Measurements from ENCODE around the gene CCDC85C. TPM values are rescaled to one million over a fixed set of nuclear protein-coding genes. Genes with fewer than 3 reads are reported as not detected.

The CCDC85C gene
- total and polyA plus RNA-seq, 10 donors: 1.6 to 12.4 (median 8.1) TPM

DNA sequence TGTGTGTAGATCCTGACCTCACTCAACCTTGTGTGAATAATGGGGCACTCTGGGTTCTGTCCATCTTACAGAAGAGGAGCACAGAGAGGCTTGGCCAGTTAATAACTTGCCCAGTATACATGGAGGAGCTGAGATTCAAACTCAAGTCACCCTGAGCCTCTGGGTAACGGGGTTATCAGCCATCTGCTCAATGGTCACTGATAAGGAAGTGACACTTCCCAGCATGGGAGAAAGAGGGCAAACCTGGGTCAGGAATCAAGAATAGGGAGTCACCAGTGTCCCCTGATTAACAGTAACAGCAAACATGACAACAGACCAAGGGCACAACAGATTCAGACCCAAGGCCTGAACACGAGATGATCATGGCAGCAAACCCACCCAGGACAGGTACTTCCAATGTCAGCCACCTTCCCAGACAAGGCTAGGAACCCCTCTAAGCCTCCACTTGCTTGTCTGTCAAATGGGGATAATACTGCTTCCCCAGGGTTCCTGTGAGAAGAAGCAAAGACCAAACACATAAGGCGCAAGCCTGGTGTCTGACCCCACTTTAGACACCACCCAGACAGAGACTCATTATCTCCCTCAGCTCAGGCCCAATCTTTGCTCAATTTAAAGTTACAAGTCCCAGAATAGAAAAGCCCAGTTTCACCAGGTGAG lies 3.6 kb downstream of the CCDC85C start:
- H3K36me3 ChIP-seq: no peaks in the 10 kb centered on the region
- H3K4me3 ChIP-seq: no peak overlapping the region
- no peaks in the 10 kb centered on the region for H3K9me3 ChIP-seq
- H3K27me3 ChIP-seq (replicated peaks in 1 of 7): peaks cover 0 to 33% (median 0%) of the 10 kb centered on the region in 7 donors
- peaks cover 35 to 92% (median 71%) of the 10 kb centered on the region in 6 donors for H3K4me1 ChIP-seq
- TF ChIP-seq POLR2AphosphoS5 (IDR thresholded peaks at IDR 0.05) (peak in 1 of 3 donors; percentile 64), POLR2A (IDR thresholded peaks at IDR 0.05) (no peak)
- TF ChIP-seq, protein P1, sequence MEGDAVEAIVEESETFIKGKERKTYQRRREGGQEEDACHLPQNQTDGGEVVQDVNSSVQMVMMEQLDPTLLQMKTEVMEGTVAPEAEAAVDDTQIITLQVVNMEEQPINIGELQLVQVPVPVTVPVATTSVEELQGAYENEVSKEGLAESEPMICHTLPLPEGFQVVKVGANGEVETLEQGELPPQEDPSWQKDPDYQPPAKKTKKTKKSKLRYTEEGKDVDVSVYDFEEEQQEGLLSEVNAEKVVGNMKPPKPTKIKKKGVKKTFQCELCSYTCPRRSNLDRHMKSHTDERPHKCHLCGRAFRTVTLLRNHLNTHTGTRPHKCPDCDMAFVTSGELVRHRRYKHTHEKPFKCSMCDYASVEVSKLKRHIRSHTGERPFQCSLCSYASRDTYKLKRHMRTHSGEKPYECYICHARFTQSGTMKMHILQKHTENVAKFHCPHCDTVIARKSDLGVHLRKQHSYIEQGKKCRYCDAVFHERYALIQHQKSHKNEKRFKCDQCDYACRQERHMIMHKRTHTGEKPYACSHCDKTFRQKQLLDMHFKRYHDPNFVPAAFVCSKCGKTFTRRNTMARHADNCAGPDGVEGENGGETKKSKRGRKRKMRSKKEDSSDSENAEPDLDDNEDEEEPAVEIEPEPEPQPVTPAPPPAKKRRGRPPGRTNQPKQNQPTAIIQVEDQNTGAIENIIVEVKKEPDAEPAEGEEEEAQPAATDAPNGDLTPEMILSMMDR (IDR thresholded peaks at IDR 0.05 in 8 of 11, conservative IDR thresholded peaks at IDR 0.05 in 3 of 11): no peak
- intact Hi-C loops (cut with DNase I; ENCODE audit: low total_unique reads): no loop called here
- 72 to 85% (median 82%) methylated on average over 3 of the region's 3 CpGs for WGBS, 5 donors
- no peak for DNase-seq
- peak overlapping the region in 4 of 8 donors; percentile 46 to 78 (median 75) for H3K27ac ChIP-seq

DNA sequence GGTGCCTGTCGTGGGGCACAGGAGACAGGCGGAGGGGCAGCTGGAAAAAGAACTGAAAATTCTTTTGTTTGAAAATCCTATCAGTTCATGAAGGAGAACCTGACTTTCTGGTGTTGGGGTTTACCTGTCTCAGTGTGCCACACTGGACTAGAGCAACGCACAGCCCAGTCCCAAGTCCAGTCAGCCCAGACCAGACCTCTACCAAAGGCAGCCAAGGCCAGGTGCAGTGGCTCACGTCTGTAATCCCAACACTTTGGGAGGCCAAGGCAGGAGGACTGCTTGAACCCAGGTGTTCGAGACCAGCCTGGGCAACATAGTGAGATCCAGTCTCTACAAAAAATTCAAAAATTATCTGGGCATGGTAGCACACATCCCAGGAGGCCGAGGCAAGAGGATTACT lies 4.6 kb downstream of the CCDC85C start:
- Histone ChIP-seq H3K9me3 (no peaks in the 10 kb centered on the region), H3K27ac (peak overlapping the region in 5 of 8 donors; percentile 11 to 78 (median 74)), H3K4me3 (no peak overlapping the region), H3K36me3 (no peaks in the 10 kb centered on the region), H3K4me1 (peaks cover 35 to 92% (median 70%) of the 10 kb centered on the region in 6 donors), H3K27me3 (replicated peaks in 1 of 7) (peaks cover 0 to 23% (median 0%) of the 10 kb centered on the region in 7 donors)
- no peak for TF ChIP-seq POLR2AphosphoS5 (IDR thresholded peaks at IDR 0.05)
- TF ChIP-seq, protein P1 (IDR thresholded peaks at IDR 0.05 in 8 of 11, conservative IDR thresholded peaks at IDR 0.05 in 3 of 11): no peak
- TF ChIP-seq POLR2A (IDR thresholded peaks at IDR 0.05): no peak
- intact Hi-C loops (cut with DNase I; ENCODE audit: low total_unique reads): no loop called here
- WGBS, 5 donors: 69 to 82% (median 71%) methylated on average over 6 of the region's 6 CpGs
- DNase-seq: no peak

DNA sequence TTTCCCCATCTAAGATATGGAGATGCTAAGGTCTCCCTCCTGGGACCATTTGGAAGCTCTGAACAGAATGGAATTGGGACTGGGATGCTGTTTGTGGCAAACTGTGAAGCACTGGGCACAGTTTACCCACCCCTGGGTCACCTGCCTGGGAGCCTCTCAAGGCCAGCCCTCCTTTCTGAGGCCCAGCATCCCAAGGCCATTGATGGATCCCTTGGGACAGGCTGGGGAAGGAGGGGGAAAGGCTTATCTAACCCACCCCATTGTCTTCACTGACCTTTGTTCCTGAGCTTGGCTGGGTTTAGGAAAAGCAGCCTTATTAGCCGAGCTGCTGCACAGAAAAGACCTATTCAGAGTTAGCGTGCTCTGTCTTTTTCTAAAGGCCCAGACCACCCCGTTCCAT lies 5.2 kb downstream of the CCDC85C start:
- Histone ChIP-seq H3K36me3 (no peaks in the 10 kb centered on the region), H3K9me3 (no peaks in the 10 kb centered on the region), H3K27ac (peak overlapping the region in 6 of 8 donors; percentile 11 to 78 (median 59)), H3K4me3 (no peak overlapping the region), H3K4me1 (peaks cover 35 to 97% (median 70%) of the 10 kb centered on the region in 6 donors), H3K27me3 (replicated peaks in 1 of 7) (peaks cover 0 to 19% (median 0%) of the 10 kb centered on the region in 7 donors)
- no peak for DNase-seq
- TF ChIP-seq, protein P1 (IDR thresholded peaks at IDR 0.05 in 8 of 11, conservative IDR thresholded peaks at IDR 0.05 in 3 of 11): no peak
- peak in 1 of 3 donors; percentile 5 for TF ChIP-seq POLR2AphosphoS5 (IDR thresholded peaks at IDR 0.05)
- TF ChIP-seq POLR2A (IDR thresholded peaks at IDR 0.05): no peak
- 68 to 91% (median 77%) methylated on average over 3 of the region's 3 CpGs for WGBS, 5 donors
- intact Hi-C loops (cut with DNase I; ENCODE audit: low total_unique reads): no loop called here

DNA sequence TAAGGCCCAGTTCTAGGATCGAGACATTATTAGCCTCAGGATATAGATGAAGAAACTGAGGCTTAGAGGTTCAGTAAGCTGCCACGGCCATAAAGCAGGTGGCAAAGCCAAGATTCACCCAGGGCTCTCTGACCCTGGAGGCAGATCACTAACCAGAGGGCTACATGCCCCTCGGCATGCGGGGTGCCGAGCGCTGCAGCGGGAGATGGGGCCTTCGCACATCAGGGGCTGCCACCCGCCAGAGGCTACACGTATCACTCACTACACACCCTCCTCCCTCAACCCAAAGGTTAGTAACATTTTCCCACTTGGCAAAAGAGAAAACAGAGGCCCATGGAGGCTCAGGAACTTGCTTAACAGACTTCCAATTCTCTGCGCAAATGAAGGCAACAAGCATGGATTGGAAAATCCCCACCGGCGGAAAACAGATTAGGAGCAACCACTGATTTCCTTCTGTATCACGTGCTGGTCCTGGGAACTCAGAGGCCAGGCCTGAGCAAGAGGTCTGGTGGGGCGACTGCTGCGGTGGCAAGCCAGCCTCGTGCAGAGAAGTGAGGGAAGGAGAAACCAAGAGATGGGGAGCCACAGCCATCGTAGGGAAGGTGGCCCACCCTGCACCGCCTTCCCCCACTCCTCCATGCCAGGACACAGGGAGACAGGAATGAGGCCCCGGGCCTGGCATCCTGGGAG lies 6.0 kb downstream of the CCDC85C start:
- Histone ChIP-seq H3K9me3 (no peaks in the 10 kb centered on the region), H3K27ac (peak overlapping the region in 6 of 8 donors; percentile 11 to 78 (median 59)), H3K4me1 (peaks cover 35 to 92% (median 66%) of the 10 kb centered on the region in 6 donors), H3K36me3 (no peaks in the 10 kb centered on the region), H3K27me3 (replicated peaks in 1 of 7) (peaks cover 0 to 12% (median 0%) of the 10 kb centered on the region in 7 donors), H3K4me3 (no peak overlapping the region)
- TF ChIP-seq POLR2A (IDR thresholded peaks at IDR 0.05) (no peak), POLR2AphosphoS5 (IDR thresholded peaks at IDR 0.05) (no peak)
- TF ChIP-seq, protein P1 (IDR thresholded peaks at IDR 0.05 in 8 of 11, conservative IDR thresholded peaks at IDR 0.05 in 3 of 11): no peak
- WGBS, 5 donors: 69 to 86% (median 84%) methylated on average over 19 to 20 of the region's 20 CpGs
- intact Hi-C loops (cut with DNase I; ENCODE audit: low total_unique reads): no loop called here
- DNase-seq: no peak

Data from spleen (tissue), 11 donors.